NT2/D1 (cell line): ENCODE measurements around the gene ELP5.

Source experiments
- SUZ12 ChIP-seq: IDR thresholded peaks from 2 replicates; pipeline ENCODE4 v1.6.1; 2011; ENCODE audit not compliant: insufficient read length, insufficient read depth; ENCODE audit errors: extremely low read depth
- YY1 ChIP-seq: IDR thresholded peaks from 2 replicates; pipeline ENCODE4 v1.6.1; 2011; ENCODE audit not compliant: insufficient read length, insufficient read depth
- ZNF274 ChIP-seq: IDR thresholded peaks from 2 replicates; pipeline ENCODE4 v1.6.1; 2011; ENCODE audit warnings: mild to moderate bottlenecking, low read depth, low read length

- TF ChIP-seq ZNF274, result no peak
- no peak for TF ChIP-seq SUZ12
- TF ChIP-seq YY1, result no peak
Measured at GRCh38 chr17:7246779-7247178, 5.2 kb upstream of the ELP5 start.
